Measurements from ENCODE around the gene ERMARD. TPM values are rescaled to one million over a fixed set of nuclear protein-coding genes. Genes with fewer than 3 reads are reported as not detected.
A peak's percentile ranks its signal among the peaks of the same experiment; 100 is the strongest.

The ERMARD gene
- total RNA-seq, 6 experiments from 2014 or later: 11.1 to 24.4 (median 15.2) TPM

DNA sequence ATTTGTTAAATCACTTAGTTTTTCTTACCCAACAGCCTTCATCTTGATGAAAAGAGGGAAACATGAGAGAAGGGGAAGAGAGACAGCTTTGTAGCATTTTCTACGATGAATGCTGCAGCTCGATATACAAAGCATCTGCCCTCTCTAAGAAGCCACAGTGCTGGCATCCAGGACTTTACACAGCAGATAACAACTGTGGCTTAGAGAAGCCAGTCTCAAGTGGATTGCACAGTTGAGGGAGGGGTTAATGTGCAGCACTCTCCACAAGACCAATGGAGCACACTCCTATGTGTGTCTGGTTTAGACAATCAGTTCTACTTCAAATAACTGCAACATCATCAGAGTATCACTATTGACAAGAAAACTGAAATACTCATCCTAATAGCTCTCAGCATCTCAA, 43.6 kb upstream of the ERMARD start:
- Histone ChIP-seq H3K36me3 (peaks cover 0 to 26% (median 12%) of the 10 kb centered on the region in 4 donors), H3K4me3 (no peak overlapping the region), H3K9me3 (no peaks in the 10 kb centered on the region), H3K4me1 (peaks cover 0 to 17% (median 8%) of the 10 kb centered on the region in 4 donors), H3K27me3 (no peaks in the 10 kb centered on the region), H3K27ac (no peak overlapping the region)
- 82% methylated on average over 2 of the region's 2 CpGs for WGBS (ENCODE audit: insufficient coverage, low coverage, low lambda C conversion rate, missing lambda C conversion rate)
- no peak for TF ChIP-seq POLR2A (IDR thresholded peaks at IDR 0.05)
- TF ChIP-seq, protein P1, sequence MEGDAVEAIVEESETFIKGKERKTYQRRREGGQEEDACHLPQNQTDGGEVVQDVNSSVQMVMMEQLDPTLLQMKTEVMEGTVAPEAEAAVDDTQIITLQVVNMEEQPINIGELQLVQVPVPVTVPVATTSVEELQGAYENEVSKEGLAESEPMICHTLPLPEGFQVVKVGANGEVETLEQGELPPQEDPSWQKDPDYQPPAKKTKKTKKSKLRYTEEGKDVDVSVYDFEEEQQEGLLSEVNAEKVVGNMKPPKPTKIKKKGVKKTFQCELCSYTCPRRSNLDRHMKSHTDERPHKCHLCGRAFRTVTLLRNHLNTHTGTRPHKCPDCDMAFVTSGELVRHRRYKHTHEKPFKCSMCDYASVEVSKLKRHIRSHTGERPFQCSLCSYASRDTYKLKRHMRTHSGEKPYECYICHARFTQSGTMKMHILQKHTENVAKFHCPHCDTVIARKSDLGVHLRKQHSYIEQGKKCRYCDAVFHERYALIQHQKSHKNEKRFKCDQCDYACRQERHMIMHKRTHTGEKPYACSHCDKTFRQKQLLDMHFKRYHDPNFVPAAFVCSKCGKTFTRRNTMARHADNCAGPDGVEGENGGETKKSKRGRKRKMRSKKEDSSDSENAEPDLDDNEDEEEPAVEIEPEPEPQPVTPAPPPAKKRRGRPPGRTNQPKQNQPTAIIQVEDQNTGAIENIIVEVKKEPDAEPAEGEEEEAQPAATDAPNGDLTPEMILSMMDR (IDR thresholded peaks at IDR 0.05): no peak
- DNase-seq: no peak
- no peak for ATAC-seq
- intact Hi-C loops (cut with DNase I): no loop called here

DNA sequence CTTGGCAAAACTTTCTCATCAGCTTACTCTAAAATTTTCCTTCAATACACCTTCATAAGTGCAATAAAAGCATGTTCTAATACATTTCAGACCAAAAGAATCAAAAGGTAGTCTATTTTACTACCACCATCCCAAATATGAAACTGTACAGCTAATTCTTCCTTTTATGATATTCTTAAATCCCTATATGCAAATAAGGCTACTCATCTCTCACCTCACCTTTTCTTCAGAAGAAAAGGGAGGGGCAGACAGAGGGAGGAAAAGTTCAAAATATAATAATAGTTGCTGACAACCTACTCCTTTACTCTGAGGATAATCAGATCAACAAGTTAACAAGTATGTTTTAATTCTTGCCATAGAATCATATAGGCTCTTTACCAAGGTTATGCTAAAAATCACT, 42.1 kb upstream of the ERMARD start:
- intact Hi-C loops (cut with DNase I): no loop called here
- TF ChIP-seq POLR2A (IDR thresholded peaks at IDR 0.05): no peak
- TF ChIP-seq, protein P1 (IDR thresholded peaks at IDR 0.05): no peak
- H3K4me1 ChIP-seq: peaks cover 0 to 4% (median under 1%) of the 10 kb centered on the region in 4 donors
- H3K9me3 ChIP-seq: no peaks in the 10 kb centered on the region
- ATAC-seq: no peak
- H3K27me3 ChIP-seq: no peaks in the 10 kb centered on the region
- peaks cover 0 to 34% (median 12%) of the 10 kb centered on the region in 4 donors for H3K36me3 ChIP-seq
- no peak for DNase-seq
- H3K27ac ChIP-seq: no peak overlapping the region
- H3K4me3 ChIP-seq: no peak overlapping the region

DNA sequence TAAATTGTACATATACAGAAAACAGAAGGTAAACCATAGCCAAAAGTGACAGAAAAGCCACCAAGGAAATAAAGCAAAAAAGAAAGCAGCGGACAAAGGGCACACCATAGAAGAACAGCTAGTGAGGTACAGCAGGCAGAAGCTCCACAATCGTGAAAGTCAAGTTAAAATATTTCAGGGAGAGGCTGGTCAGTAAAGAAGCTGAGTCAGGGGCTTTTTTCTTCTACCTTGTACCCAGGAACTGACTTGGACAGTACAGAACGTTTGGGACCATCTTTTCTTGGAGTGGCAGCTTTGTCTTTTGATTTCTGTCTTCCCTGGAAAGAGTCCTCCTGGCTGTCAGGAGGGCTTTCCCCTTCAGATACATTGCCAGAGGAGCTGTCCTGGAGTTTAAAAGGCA, 41.4 kb upstream of the ERMARD start:
- ATAC-seq (no peak), DNase-seq (no peak)
- Histone ChIP-seq H3K4me3 (no peak overlapping the region), H3K4me1 (peaks cover 0 to 6% (median 2%) of the 10 kb centered on the region in 4 donors), H3K27me3 (no peaks in the 10 kb centered on the region), H3K27ac (no peak overlapping the region), H3K36me3 (peaks cover 0 to 39% (median 12%) of the 10 kb centered on the region in 4 donors), H3K9me3 (no peaks in the 10 kb centered on the region)
- TF ChIP-seq POLR2A (IDR thresholded peaks at IDR 0.05): no peak
- TF ChIP-seq, protein P1 (IDR thresholded peaks at IDR 0.05): no peak
- 57% methylated on average over 3 of the region's 3 CpGs for WGBS (ENCODE audit: insufficient coverage, low coverage, low lambda C conversion rate, missing lambda C conversion rate)
- intact Hi-C loops (cut with DNase I): no loop called here

DNA sequence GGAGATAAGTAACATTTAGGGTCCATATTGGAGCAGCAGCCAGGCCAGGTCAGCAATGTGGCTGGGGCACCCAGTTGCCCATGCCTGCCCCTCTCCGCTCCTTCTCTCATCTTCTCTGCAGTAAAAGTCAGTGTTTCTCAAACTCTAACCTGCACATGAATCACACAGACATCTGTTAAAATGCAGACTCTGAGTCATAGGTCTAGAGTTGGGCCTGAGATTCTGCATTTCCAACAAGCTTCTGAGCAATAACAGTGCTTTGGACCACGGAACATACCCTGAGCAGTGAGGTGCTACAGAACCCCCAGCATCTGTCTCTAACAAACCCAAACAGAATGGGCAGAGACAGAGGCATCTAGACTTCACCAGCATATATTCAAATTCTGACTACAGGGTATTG, 37.2 kb upstream of the ERMARD start:
- ATAC-seq: peak in 2 of 4 donors; percentile 11 to 25
- no peak overlapping the region for H3K4me3 ChIP-seq

More for the DNA sequence above, 37.2 kb upstream of the ERMARD start:
- intact Hi-C loops (cut with DNase I): no loop called here
- TF ChIP-seq POLR2A (IDR thresholded peaks at IDR 0.05): no peak
- TF ChIP-seq, protein P1 (IDR thresholded peaks at IDR 0.05): no peak
- Histone ChIP-seq H3K36me3 (peaks cover 5 to 58% (median 16%) of the 10 kb centered on the region in 4 donors), H3K27ac (no peak overlapping the region), H3K27me3 (no peaks in the 10 kb centered on the region), H3K4me1 (peaks cover 0 to 7% (median 2%) of the 10 kb centered on the region in 4 donors), H3K9me3 (no peaks in the 10 kb centered on the region)
- WGBS (ENCODE audit: insufficient coverage, low coverage, low lambda C conversion rate, missing lambda C conversion rate): 100% methylated on average over 1 of the region's 2 CpGs
- no peak for DNase-seq

All from right lobe of liver (tissue), 6 donors.